Activated T-helper 17 cell treated with anti-CD3 and anti-CD28 coated beads, Interleukin-2, amount 50 U/mL, for 72 hours (primary cell): ENCODE results near the gene ARHGAP27. TPM values are rescaled to one million over a fixed set of nuclear protein-coding genes. Genes with fewer than 3 reads are reported as not detected.

Source experiments
- ATAC-seq: fragments of 150-1000 bp; cut with Tn5 transposase; replicated peaks from 2 replicates; pipeline ENCODE4 v1.10.0; 2021; ENCODE audit warnings: mild to moderate bottlenecking, moderate library complexity
- H3K27ac Mint-ChIP-seq: one replicate; pipeline ENCODE4 v1.8.0; 2022; ENCODE audit warnings: mixed read lengths
- H3K27me3 Mint-ChIP-seq: one replicate; pipeline ENCODE4 v1.8.0; 2022; ENCODE audit warnings: mixed read lengths
- H3K36me3 Mint-ChIP-seq: one replicate; pipeline ENCODE4 v1.8.0; 2022; ENCODE audit warnings: low read depth, mild to moderate bottlenecking, mixed read lengths
- H3K4me1 Mint-ChIP-seq: one replicate; pipeline ENCODE4 v1.8.0; 2022; ENCODE audit warnings: mixed read lengths
- H3K4me3 Mint-ChIP-seq: one replicate; pipeline ENCODE4 v1.8.0; 2022; ENCODE audit warnings: mild to moderate bottlenecking, mixed read lengths
- H3K9me3 Mint-ChIP-seq: one replicate; pipeline ENCODE4 v1.8.0; 2022; ENCODE audit warnings: mixed read lengths
- total RNA-seq, 2 donors: library from RNA; stranded (reverse); gene quantifications; one replicate each; pipeline ENCODE4 v1.2.3, GENCODE V29; 2022

The ARHGAP27 gene
- total RNA-seq, 2 donors from 2014 or later: 54.5 to 55.5 TPM

- no peaks in the 10 kb centered on the region for H3K36me3 Mint-ChIP-seq
- peak overlapping the region; percentile 81 for H3K4me3 Mint-ChIP-seq
- H3K27ac Mint-ChIP-seq: no peak overlapping the region
- no peaks in the 10 kb centered on the region for H3K27me3 Mint-ChIP-seq
- ATAC-seq: no peak
- H3K4me1 Mint-ChIP-seq: no peaks in the 10 kb centered on the region
- no peaks in the 10 kb centered on the region for H3K9me3 Mint-ChIP-seq
These were observed 2.5 kb downstream of the ARHGAP27 start for GRCh38 chr17:45430006-45430737.

DNA sequence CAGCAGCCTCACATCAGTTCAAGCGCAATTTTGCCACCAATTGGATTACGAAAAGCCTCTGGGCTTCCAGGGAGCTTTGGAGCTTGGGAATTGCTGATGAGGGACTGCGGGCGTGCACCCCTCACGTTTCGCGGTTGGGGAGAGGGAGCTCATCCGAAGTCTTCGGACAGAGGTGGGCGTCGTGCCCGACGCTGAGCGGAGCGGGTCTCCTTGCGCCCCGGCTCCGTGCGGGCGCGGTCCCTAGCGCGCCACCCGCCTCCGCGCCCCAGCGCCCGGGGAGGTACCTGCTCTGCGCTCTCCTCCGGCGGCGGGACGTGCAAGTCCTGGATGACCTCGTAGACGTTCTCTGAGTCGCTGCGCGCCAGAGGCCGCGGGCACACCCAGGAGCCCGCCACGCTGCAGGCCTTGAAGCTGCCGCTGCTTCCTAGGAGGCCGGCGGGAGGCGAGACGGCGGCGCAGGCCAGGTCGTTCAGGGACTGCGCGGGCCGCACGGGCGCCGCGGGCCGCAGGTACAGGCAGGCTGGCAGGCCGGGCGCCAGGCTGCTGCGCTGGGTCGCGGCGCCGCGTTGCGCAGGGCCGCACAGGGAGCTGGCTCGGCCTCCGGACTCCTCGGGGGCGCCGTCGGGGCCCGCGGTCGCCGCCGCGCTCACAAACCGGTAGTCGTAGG, 3.2 kb downstream of the ARHGAP27 start:
- H3K36me3 Mint-ChIP-seq: no peaks in the 10 kb centered on the region
- H3K9me3 Mint-ChIP-seq: no peaks in the 10 kb centered on the region
- H3K4me3 Mint-ChIP-seq: peak overlapping the region; percentile 68
- H3K4me1 Mint-ChIP-seq: no peaks in the 10 kb centered on the region
- ATAC-seq: no peak
- H3K27ac Mint-ChIP-seq: no peak overlapping the region
- H3K27me3 Mint-ChIP-seq: no peaks in the 10 kb centered on the region

DNA sequence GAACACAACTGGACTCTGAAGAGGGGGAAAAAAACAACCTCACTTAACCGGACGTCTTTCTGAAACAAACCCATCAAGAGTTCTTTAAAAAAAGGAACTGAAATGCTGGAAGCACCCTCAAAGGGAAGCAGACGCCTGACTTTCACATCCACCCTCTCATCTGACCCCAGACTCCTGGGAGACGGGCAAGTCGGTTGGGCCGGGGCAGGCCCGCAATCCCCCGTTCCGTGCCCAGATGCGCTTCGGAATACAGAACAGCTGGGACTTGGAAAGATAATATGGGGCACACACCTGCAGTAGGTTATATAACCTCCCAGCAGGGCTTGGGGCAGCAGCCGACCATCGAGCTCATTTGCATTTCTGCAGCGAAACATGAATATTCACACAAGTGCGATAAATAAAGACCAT, 3.7 kb downstream of the ARHGAP27 start:
- Mint-ChIP-seq H3K27ac (peak overlapping the region; percentile 43), H3K4me3 (peak overlapping the region; percentile 68), H3K36me3 (no peaks in the 10 kb centered on the region), H3K9me3 (no peaks in the 10 kb centered on the region), H3K27me3 (no peaks in the 10 kb centered on the region), H3K4me1 (no peaks in the 10 kb centered on the region)
- ATAC-seq: no peak

DNA sequence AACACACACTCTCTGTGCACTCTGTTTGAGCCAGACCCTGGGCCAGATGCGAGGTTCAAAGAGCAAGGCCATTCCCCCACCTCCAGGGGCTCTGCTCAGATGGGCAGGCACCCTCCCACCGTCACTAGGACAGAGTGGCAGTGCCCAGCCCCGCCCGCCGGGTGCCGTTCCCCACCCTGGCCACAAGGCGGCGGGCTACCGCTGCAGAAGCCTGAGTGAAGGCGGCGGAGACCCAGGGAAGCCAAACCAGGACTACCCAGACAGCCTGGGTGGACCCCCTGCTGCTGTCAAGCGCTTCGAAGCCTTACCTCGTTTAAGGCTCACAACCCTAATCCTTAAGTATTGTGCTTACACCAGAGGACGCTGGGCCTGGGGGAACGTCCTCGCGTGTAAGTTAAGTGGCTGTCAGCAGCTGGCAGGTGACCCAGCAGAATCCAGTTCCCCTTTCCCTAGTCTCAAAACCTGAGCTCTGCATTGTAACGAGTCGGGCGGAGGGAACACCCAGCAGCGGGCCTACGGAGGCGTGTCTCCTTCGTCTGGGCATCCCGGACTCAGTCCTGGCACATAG, 4.5 kb downstream of the ARHGAP27 start:
- H3K27me3 Mint-ChIP-seq: no peaks in the 10 kb centered on the region
- H3K9me3 Mint-ChIP-seq: no peaks in the 10 kb centered on the region
- no peaks in the 10 kb centered on the region for H3K4me1 Mint-ChIP-seq
- H3K27ac Mint-ChIP-seq: peak overlapping the region; percentile 43
- ATAC-seq: peak; percentile 73
- no peaks in the 10 kb centered on the region for H3K36me3 Mint-ChIP-seq
- H3K4me3 Mint-ChIP-seq: peak overlapping the region; percentile 68

DNA sequence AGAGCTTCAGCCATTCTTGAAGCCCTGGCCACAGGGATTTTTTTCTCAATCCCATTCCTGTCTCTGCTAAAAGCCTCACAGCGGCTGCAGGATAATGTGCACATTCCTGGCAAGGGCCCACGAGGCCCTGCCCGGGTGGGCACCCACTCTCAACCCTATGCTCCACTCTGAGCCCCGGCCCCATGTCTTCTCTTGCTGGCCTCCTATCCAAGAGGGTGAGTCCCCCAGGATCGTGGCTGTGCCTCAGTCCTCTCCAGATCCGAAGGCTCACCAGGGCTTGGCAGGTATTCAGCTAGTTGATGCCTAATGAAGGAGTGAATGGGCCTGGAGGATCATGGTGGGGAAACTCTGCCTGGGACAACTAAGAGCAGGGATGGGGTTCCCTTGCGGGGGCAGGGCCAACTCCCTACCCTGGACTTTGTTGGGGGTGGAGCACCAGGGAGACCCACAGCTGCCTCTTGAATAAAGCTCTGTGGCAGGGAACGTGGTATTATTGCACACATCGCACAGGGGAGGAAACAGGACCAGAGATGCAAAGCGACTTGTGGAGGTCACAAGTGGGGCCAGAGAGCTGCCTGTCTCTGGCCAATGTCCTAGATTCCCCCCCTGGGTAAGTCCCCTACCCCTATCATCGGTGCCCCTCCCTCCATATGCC, 5.4 kb downstream of the ARHGAP27 start:
- ATAC-seq: no peak
- Mint-ChIP-seq H3K9me3 (no peaks in the 10 kb centered on the region), H3K4me1 (no peaks in the 10 kb centered on the region), H3K4me3 (no peak overlapping the region), H3K36me3 (no peaks in the 10 kb centered on the region), H3K27me3 (no peaks in the 10 kb centered on the region), H3K27ac (no peak overlapping the region)

DNA sequence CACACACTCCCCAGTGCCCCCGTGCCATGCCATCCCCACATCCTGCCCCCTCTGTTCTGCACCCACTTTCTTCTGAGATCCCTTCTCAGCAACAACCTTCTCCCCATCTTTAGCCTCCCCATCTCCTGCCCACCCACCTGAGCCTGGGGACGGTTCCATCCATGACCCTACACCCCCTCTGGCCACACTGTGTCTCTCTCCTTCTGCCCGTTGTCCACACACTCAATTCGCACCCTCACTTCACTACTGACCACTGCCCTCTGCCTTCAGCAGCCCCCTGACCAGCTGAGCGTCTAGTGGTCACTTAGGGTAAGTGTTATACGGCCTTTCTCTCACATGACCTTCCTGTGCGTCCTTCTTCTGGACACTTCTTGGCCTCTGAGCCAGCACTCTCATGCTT, 6.1 kb downstream of the ARHGAP27 start:
- H3K4me3 Mint-ChIP-seq: no peak overlapping the region
- no peaks in the 10 kb centered on the region for H3K4me1 Mint-ChIP-seq
- H3K36me3 Mint-ChIP-seq: no peaks in the 10 kb centered on the region
- ATAC-seq: no peak
- H3K27me3 Mint-ChIP-seq: no peaks in the 10 kb centered on the region
- H3K9me3 Mint-ChIP-seq: no peaks in the 10 kb centered on the region
- no peak overlapping the region for H3K27ac Mint-ChIP-seq

- H3K9me3 Mint-ChIP-seq: no peaks in the 10 kb centered on the region
- H3K4me3 Mint-ChIP-seq: no peak overlapping the region
- no peaks in the 10 kb centered on the region for H3K4me1 Mint-ChIP-seq
- H3K36me3 Mint-ChIP-seq: no peaks in the 10 kb centered on the region
- H3K27me3 Mint-ChIP-seq: no peaks in the 10 kb centered on the region
- H3K27ac Mint-ChIP-seq: no peak overlapping the region
- ATAC-seq: no peak
These were observed 6.7 kb downstream of the ARHGAP27 start for GRCh38 chr17:45425984-45426413.

DNA sequence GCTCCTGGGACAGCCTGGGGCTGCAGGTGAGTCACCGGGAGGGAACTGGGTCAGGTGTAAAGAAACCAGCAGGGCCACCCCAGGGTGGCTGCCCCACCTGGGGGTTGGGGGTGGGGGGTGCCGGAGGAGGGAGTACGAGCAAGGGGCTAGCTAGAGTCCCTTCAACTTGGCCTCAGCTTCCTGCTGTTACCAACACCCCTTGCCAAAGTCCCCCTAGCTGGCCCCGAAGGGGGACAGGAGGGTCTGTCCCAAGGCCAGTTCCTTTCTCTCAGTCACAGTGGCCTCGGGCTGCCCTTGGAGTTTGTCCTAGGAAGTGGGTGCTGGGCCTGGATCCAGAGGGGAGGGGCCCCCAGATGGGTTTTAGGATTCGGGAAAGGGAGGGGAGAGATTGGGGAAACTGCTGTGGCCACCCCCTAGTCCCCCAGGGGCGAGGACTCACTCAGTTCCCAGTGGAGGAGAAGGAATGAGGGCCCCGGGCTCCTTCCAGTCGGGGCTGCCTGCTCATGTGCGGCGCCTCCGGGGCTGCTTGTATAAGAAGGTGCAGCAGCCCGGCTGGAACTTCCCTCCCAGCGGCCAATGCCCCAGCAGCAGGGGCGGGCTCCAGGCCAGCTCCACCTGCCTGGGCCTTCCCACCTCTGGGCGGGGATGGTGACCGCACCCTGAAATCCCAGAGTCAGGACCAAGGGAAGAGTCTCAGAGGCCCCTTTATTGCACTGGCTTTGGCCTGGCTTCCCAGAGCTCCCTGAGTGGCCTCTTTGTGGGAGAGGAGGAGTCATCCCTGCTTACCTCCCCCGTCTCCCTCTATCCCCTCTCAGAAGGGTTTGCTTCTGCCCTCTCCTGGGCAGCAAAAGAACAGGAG, 7.3 kb downstream of the ARHGAP27 start:
- Mint-ChIP-seq H3K27ac (no peak overlapping the region), H3K9me3 (no peaks in the 10 kb centered on the region), H3K4me3 (no peak overlapping the region), H3K27me3 (no peaks in the 10 kb centered on the region), H3K4me1 (no peaks in the 10 kb centered on the region), H3K36me3 (no peaks in the 10 kb centered on the region)
- ATAC-seq: no peak

- no peak for ATAC-seq
- Mint-ChIP-seq H3K4me1 (no peaks in the 10 kb centered on the region), H3K27me3 (no peaks in the 10 kb centered on the region), H3K4me3 (no peak overlapping the region), H3K36me3 (no peaks in the 10 kb centered on the region), H3K27ac (no peak overlapping the region), H3K9me3 (no peaks in the 10 kb centered on the region)
These were observed 7.9 kb downstream of the ARHGAP27 start for GRCh38 chr17:45424769-45425124.

DNA sequence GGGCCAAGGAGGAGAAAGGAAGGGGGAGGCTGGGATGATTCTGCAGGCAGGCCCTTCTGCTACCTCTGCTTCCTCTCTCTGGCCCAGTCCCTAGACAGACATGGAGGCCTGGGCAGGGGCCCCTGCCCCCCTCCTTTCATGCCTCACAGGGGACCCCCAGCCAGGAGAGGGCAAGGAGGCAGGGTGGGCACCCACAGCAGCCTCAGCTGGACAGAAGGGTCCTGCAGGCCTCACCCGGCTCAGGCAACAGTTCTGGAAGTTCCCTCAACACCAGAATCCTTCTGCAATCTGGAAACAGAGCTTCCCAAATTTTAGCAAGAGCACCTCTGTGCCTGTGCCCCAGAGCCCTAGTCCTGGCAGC, 8.7 kb downstream of the ARHGAP27 start:
- ATAC-seq: no peak
- no peaks in the 10 kb centered on the region for H3K36me3 Mint-ChIP-seq
- H3K4me3 Mint-ChIP-seq: no peak overlapping the region
- H3K27me3 Mint-ChIP-seq: no peaks in the 10 kb centered on the region
- H3K4me1 Mint-ChIP-seq: no peaks in the 10 kb centered on the region
- H3K27ac Mint-ChIP-seq: no peak overlapping the region
- no peaks in the 10 kb centered on the region for H3K9me3 Mint-ChIP-seq

DNA sequence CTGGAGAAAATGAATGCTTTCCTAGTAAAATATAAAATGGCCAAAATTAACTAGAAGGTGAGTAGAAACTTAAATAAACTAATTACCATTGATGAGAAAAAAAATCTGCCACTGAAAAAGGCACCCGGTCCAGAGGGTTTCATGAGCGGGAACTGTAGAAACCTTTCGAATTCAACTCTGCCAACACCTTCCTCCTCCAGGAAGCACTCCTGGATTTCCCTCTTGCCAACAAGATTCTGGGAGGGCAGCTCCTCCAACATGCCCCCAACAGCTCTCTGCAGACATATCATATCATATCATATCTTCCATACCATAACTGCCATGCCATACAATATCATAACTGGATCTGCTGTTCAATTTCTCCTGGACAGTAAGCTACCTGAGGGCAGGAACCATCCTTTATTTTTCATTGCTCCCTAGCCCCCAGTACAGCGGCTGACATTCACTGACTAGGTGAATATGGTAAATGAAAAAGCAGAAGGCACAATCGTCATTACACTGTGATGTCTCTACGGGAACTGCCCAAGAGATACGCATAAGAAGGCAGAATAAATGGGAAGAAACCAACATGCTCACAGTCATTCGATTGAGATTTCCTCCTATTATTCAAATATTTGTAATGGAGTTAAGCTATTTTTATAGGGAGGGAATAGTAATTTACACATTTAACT, 9.2 kb downstream of the ARHGAP27 start:
- no peaks in the 10 kb centered on the region for H3K36me3 Mint-ChIP-seq
- H3K4me3 Mint-ChIP-seq: no peak overlapping the region
- no peak for ATAC-seq
- no peaks in the 10 kb centered on the region for H3K9me3 Mint-ChIP-seq
- no peaks in the 10 kb centered on the region for H3K4me1 Mint-ChIP-seq
- H3K27me3 Mint-ChIP-seq: no peaks in the 10 kb centered on the region
- H3K27ac Mint-ChIP-seq: no peak overlapping the region

DNA sequence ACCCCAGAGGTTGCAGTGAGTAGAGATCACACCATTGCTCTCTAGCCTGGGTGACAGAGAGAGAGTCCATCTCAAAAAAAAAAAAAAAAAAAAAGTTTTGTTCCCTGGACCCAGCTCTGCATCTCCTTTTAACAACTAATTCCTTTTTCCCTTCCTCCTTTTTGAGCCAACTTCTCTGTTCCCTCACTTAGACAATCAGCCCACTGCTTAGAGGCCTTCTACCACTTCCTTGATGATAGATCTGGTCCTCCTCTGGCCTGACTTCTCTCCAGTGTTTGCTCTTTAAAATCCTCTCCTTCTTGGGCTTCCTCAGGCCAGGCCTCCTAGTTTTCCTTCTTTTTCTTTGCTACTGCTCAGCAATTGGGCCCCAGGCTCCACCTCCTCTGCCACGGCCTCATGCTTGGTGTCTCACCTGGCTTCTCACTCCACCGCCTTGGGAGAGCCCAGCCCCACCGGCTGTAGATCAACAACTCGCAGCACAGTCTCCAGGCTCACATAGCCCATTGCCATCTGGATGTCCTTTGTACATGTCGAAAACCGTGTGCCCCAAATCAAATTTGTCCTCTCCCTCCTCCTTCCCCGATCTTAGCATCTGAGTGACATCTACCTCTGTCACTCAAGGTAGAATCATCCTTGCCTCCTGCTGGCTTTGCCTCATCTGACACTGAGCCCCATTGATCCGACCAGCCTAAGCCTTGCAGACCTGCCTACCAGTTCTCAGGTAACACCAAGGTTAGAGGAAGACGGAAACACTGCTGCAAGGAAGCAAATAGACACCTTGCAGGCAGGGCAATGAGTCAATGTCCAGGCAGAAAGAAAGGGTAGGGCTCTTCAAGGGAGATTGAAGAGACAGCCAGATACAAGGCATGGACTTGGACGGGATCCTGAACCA, 17.4 kb downstream of the ARHGAP27 start:
- ATAC-seq: no peak

GRCh38 chr17:45413498-45413923, 19.2 kb downstream of the ARHGAP27 start:
- no peak for ATAC-seq
- H3K36me3 Mint-ChIP-seq: peaks cover 17% of the 10 kb centered on the region
- H3K4me3 Mint-ChIP-seq: no peak overlapping the region
- H3K4me1 Mint-ChIP-seq: peaks cover 15% of the 10 kb centered on the region
- H3K27ac Mint-ChIP-seq: no peak overlapping the region
- H3K27me3 Mint-ChIP-seq: no peaks in the 10 kb centered on the region
- no peaks in the 10 kb centered on the region for H3K9me3 Mint-ChIP-seq

More for the DNA sequence above, 17.4 kb downstream of the ARHGAP27 start:
- Mint-ChIP-seq H3K36me3 (peaks cover under 1% of the 10 kb centered on the region), H3K27me3 (no peaks in the 10 kb centered on the region), H3K27ac (no peak overlapping the region), H3K9me3 (no peaks in the 10 kb centered on the region), H3K4me1 (peaks cover 8% of the 10 kb centered on the region), H3K4me3 (no peak overlapping the region)
